Anterior cingulate cortex (tissue), 58 donors: Measurements from ENCODE around the gene POP5.
A peak's percentile ranks its signal among the peaks of the same experiment; 100 is the strongest.
"Not testable (repeated sequence)": the region's sequence is repeated elsewhere in the genome, so short reads cannot be mapped to it uniquely, and the experiment has no call there.

Source experiments
- DNase-seq, 58 donors: peaks; one replicate each; lab custom pipeline; 2025; lab: John Stamatoyannopoulos, UW

POP5 gene, protein sequence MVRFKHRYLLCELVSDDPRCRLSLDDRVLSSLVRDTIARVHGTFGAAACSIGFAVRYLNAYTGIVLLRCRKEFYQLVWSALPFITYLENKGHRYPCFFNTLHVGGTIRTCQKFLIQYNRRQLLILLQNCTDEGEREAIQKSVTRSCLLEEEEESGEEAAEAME

DNA sequence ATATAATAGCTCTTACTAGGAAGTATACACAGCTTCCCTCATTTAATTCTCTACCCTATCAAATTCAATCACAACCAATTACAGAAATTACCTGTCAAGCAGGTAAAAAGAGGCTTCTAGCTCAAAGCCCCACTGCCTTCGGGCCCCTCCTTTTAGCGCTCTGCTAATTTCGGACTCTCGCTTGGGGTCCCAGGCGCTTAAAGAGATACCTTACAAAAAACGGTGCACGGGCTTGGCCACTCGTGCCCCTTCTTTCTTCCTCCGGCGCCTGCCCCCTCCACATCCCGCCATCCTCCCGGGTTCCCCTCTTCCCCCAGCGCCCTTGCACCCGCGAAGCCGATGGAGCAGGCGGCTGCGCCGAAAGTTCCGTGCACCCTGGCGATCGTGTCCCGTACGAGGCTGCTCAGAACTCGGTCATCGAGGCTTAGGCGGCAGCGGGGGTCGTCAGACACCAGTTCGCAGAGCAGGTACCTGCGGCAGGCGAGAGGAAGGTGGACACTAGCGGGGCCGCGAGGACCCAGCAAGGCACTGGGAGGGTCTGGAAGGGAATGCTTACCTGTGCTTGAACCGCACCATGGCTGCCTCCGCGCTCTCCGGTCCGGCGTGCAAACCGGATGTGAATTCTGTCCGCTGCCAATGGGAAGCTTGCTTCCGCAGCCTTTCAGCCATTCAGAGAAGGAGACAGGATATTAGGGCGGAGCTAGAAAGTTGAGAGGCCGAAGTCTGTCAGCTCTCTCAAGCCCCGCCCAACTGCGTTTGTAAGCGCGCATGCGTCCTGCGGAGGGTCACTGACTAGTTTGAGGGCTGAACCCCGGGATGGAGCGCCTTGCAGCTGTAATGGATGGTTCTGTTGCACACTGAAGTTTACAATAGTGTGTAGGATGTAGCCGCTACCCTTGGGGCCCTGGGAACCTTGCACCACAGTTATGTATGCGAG is at the start of gene POP5:
Gene POP5, minus strand, starts transcription at position 616 of the 937 bp plus-strand sequence. Its CDS starts 40 bp downstream, at position 576.
- DNase-seq = peak; percentile 71 to 99 (median 95)

DNA sequence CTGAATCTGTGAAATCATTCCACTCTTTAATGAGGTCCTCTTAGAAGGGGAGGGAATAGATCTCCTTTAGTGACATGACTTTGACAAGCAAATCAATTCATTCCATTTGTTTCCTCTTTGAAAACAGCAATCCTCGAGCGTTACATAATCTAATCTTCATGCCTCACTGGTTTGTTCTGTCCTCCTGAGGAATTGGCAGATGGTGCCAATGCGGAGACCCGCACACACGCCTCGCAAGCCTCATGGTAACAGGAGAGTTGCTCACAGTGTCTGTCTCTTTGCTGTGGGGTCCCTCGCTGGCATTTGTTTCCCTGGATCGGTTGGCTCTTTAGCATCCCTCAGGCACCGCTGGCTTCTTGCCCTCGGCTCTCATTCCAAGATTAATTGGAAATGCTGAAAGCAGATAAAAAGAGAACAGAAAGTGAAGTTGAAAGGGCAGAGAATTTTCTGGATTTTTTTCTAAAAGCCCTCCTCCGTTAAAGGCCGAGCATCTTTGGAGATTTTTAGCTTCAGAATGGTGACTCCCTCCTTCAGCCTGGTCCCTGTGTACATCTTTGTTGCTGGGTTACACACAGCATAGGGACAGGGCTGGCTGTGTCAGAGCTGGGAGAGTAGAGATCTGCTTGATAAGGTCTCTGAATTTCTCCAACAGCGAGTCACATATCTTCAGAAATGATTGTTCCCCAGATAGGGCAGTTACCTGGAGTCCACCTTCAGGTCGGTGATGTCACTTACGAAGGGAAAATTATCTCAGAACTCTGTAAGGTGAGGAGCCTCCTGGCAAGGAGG is 49.1 kb upstream of the POP5 start:
- peak in 47 of 58 donors; percentile 14 to 77 (median 37) for DNase-seq

DNA sequence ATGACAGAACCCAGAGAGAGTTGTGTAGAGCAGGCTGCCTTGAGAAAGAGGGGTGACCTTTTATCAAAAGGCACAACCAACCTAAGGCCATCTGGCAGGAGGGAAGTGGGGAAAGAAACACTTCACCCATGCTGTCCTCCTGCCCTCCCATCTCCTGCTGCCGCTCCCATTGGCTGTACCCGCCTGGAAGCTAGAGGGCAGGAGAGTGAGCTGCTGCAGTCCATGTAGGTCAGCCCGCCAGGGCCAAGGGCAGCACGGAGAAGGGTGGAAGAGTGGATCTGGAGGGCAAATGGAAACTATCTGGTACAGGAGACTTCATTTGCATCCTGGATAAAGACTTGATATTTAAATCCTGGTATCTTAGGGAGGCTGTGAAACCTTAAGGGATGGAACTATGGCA is 47.7 kb upstream of the POP5 start:
- DNase-seq = peak in 2 of 58 donors; percentile 7 to 11

DNA sequence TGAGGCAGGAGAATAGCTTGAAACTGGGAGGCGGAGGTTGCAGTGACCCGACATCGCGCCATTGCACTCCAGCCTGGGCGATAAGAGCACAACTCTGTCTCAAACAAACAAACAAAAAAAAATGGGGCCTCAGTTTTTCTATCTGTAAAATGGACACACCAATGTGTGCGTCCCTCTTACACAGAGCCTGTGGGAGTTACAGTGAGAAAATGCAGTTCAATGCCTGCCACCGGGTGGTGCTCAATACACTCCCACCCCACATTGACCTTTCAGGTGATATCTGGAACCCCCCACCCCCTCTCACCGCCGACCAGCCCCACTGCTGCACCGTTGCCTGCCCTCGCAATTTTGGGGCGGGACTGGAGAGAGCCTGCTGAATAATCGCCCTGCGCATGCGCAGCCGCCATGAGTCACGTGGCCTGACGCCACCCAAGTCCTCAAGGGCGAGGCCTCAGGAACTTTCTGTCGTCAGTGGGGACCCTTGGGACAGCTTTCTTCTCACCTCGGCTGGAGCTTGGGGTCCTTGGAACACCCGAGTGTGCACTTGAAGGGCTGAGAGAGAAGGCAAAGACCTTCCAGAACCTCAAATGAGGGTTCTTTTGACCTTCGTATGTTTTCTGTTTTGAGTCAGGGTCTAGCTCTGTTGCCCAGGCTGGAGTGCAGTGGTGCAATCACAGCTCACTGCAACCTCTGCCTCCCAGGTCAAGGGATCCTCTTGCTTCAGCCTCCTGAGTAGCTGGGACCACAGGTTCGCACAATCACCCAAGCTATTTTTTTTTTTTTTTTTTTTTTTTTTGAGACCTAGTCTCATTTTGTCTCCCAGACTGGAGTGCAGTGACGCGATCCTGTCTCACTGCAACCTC is 44.6 kb upstream of the POP5 start:
- DNase-seq = no peak

DNA sequence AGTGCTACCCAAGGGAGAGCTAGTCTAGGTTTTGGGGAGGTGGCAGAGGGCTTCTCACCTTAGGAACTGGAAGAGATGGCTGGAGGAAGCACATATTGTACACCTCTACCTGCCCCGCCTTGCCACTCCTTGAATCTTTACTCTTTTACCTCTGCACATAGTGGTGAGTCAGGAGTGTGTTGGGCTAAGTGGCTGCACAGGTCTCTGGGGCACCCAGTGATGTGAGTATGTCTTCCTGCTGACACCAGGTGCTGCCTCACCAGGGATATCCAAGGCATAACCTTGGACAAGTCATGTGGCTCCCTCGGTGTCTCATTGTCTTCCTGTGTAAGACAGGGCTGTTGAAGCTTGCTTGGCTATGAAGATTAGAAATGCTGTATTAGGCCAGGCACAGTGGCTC is 39.4 kb upstream of the POP5 start:
- no peak for DNase-seq

DNA sequence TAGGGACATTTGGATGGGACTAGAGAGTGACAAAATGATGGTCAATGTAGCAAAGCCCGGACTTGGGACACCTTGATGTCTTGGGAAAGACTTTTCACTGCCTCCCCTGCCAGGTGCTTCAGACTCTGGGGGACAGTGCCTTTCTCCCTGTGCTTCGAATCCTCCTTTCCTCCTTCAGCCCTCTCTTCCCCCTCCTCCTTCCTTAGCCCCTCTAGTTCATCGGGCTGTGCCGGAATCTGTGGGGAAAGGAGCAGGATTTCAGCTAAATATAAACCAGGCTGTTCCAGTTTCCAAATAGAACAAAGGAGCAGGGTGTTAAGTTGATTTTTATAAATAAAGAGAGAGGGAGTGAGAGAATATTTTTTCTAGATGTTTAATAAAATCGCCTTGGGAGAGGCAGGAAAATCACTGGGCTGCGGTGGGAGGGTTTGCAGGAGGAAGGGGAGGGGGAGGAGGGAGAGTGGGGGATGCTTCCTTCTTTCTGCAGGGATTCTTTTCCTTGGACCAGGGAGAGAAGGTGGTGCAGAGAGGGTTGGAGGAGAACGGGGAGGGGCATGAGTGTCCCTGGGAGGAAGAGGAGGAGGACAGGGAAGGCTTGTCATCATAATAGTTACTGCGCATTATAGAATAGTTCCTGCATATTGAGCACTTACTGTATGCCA is 37.9 kb upstream of the POP5 start:
- peak in 16 of 58 donors; percentile 3 to 59 (median 25) for DNase-seq

DNA sequence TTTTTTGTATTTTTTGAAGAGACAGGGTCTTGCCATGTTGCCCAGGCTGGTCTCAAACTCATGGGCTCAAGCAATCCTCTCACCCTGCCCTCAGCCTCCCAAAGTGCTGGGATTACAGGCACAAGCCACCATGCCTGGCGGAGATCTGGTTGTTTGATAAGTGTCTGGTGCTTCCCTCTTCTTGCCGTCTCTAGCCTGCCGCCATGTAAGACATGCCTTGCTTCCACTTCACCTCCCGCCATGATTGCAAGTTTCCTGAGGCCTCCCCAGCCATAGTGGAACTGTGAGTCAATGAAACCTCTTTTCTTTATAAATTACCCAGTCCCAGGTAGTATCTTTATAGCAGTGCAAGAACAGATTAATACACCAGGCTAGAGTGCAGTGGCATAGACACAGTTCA is 36.6 kb upstream of the POP5 start:
- DNase-seq = not testable (repeated sequence)

DNA sequence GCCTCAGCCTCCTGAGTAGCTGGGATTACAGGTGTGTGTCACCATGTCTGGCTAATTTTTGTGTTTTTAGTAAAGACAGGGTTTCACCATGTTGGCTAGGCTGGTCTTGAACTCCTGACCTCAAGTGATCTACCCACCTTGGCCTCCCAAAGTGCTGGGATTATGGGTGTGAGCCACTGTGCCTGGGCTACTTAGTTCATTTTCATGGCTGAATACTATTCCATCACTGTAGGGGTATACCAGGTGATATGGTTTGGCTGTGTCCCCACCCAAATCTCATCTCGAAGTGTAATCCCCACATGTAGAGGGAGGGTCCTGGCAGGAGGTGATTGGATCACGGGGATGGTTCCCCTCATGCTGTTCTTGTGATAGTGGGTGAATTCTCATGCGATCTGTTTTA is 36.0 kb upstream of the POP5 start:
- DNase-seq = not testable (repeated sequence)

DNA sequence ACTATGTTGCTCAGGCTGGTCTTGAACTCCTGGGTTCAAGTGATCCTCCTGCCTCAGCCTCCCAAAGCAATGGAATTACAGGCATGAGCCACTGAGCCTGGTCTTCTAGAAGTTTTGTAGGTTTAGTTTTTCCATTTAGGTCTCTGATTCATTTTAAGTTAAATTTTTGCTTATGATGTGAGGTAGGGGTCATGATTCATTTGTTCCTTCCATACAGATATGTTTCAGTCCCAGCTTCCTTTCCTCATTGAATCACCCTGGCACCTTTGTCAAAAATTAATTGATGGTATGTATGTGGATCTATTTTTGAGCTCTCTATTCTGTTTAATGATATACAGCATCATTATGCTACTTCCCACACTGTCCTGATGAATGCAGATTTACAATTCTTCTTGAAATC is 33.6 kb upstream of the POP5 start:
- DNase-seq = no peak

DNA sequence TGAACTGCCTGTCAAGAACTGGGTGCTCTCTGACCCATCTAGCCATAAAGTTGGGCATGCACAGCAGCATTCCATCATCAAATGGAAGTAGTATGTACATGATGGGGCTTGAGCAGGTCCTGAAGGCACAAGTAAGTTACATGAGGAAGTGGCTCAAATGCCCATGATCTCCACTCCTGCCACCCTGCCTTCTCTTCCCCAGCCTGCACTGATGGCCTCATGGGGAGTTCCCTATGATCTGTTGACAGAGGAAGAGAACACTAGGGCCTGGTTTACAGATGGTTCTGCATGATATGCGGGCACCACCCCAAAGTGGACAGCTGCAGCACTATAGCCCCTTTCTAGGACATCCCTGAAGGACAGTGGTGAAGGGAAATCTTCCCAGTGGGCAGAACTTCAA is 30.3 kb upstream of the POP5 start:
- DNase-seq = not testable (repeated sequence)

DNA sequence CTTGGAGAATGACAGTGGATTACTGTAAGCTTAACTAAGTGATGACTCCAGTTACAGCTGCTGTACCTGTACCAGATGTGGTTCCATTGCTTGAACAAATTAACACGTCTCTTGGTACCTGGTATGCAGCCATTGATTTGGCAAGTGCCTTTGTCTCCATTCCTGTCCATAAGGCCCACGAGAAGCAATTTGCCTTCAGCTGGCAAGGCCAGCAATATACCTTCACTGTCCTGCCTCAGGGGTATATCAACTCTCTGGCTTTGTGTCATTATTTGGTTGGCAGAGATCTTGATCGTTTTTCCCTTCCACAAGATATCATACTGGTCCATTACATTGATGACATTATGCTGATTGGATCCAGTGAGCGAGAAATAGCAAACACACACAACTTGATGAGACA is 29.4 kb upstream of the POP5 start:
- no peak for DNase-seq

DNA sequence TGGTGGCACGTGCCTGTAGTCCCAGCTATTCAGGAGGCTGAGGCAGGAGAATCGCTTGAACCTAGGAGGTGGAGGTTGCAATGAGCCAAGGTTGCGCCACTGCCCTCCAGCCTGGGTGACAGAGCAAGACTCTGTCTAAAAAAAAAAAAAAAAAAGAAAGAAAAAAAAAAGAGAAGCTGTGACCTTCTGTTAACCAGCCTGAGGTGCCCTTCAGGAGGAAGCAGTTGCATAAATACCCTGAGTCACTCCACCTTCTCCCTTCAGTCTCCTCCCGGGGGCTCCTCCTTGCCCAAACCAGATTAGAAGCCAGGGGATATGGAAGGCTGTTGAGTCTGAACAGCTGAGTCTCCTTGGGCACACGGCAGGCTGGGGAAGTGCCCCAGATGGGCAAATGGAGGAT is 21.2 kb upstream of the POP5 start:
- DNase-seq = not testable (repeated sequence)

DNA sequence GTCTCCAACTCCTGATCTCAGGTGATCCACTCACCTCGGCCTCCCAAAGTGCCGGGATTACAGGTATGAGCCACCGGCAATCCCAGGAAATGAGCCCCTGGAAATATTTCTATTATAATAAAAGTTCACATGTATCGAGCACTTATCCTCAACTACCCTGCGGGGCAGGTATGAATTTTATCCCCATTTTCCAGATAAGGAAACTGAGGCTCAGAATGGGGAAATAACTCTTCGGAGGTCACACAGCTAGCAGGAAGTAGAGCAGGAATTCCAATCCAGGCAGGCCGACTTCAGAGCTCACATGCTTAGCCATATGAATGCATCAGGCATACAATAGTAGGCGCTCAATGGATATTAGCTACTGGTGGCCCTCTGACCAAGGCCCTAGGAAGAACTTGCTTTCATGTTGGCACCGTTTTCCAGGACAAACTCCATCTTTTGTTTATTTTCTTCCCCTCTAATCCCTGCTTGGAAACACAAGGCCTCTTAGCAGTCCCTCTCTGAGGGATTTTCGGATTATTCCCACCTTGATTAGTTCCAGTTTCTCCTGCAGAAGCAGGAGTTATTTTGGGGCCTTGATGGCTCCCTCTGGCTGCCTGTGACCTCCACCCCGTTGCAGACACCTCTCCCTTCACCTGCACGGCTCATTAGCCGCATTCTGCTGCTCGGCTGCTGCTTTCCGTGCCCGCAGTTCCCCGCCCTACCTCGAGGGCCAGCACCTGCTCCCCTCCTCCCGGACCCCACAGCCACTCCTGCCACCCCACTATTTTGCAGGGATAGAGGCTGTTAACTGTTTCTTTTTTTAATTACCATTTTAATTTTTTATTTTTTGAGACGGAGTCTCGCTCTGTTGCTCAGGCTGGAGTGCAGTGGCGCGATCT is 18.7 kb upstream of the POP5 start:
- no peak for DNase-seq

DNA sequence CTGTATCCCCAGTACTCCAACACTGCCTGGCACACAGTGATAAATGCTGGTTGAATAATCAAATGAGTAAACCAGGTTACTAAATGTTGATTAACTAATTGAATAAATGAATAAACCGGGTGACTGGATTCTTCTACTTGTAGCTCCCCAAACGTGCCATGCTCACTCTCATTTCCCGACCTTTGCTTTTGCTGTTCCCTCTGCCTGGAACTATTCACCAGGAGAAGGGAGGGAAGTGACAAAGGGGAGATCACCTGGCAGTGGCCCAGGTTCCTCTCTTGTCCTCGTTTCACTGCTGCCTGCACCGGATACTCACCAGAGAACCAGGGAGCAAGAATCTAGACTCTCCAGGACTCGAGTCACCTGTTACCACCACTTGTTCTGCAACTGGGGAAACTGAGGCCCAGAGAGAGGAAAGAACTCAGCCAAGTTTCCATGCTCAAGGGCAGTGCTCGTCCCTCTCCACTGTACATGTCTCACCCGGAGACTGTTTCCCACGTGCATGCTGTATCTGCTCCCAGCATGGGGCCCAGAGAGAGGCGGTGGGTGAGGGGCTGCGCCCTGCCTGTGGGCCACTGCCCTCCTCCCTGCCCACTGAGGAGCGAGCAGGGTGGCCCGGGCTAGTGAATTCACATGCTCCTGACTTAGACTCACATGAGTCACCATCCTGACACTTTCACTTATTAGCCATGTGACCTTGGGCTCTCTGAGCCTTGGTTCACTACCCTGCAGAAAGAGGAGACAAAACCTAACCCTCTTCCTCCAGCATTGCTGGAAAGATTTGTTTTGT is 17.7 kb upstream of the POP5 start:
- DNase-seq = no peak

DNA sequence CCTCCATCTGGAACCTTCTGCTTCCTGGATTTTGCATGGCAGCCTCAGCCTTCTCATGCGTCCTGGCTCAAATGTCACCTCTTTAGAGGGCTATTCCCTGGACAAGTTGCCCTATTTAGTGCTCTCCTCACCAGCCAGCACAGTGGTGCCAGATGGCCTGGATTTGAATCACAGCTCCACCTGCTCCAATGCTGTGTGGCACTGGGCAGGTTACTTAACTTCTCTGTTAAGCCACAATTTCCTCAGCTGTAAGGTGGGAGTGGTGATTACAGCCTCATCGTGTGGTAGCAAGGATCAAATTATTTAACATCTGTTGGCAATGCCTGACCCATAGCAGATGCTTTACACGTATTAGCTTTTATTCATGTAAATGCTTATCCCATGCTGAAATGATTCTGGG is 16.7 kb upstream of the POP5 start:
- DNase-seq = no peak

DNA sequence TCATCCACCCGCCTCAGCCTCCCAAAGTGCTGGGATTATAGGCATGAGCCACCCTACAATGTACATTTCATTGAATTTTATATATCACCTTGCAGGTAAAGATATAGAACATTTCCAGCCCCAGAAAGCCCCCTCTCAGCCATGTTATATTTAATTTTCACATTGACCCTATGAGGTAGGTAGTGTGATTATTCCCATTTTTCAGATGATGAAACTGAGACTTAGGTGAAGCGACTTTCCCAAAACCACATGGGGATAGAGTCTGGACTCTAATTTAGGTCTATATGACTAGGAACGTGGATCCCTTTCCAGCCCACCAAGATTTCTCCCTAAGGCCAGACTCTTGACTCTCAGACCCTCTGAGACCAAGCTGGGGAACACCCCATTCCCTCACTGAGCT is 15.7 kb upstream of the POP5 start:
- no peak for DNase-seq
